HepG2 (cell line): Measurements from ENCODE around the gene CCM2L. TPM values are rescaled to one million over a fixed set of nuclear protein-coding genes. Genes with fewer than 3 reads are reported as not detected.

Experiments used
- ATAC-seq: fragments of 200-7000 bp; cut with Tn5 transposase; 3 replicates; pipeline ENCODE4 v1.9.1; 2020; ENCODE audit warnings: mild to moderate bottlenecking, moderate library complexity
- BruUV-seq: library from RNA; stranded (reverse); fragments of 400-500 nt; replicated peaks from 2 replicates; lab custom pipeline; 2021; lab: Mats Ljungman, UMichigan
- CTCF ChIA-PET: fragments of 300-600 bp; formaldehyde crosslinking; extraction: SDS; loops from one replicate; lab custom pipeline; 2021; ENCODE audit warnings: low total read pairs, inconsistent platforms, low intra/inter-chr PET ratio; lab: Yijun Ruan, JAX
- POLR2A ChIA-PET: fragments of 350-600 bp; sonication (Branson Sonifier 250); formaldehyde crosslinking; loops from one replicate; lab custom pipeline; 2020; ENCODE audit warnings: antibody characterized with exemption, inconsistent platforms; lab: Yijun Ruan, JAX
- DNase-seq: peaks from one replicate; pipeline ENCODE4 v3.0.0-alpha.2; 2015; ENCODE audit warnings: low spot score
- FAIRE-seq: peaks from 3 replicates; lab custom pipeline; 2011; peaks lifted over from hg19 to GRCh38; lab: Jason Lieb, UNC
- H2AFZ ChIP-seq: one replicate; pipeline ENCODE4 v1.6.1; 2011; ENCODE audit warnings: low read length, inconsistent platforms
- H3K27ac ChIP-seq: fragments of 300-600 bp; 3 replicates; pipeline ENCODE4 v1.8.0; 2011; ENCODE audit warnings: mixed run types, mild to moderate bottlenecking, mixed read lengths, low read length, inconsistent platforms; ENCODE audit not compliant: insufficient read depth; ENCODE audit errors: extremely low read length
- H3K27me3 ChIP-seq, 2 experiments: fragments of 200-600 bp in 1 of 2; 2 replicates in 1 of 2; 3 replicates in 1 of 2; pipeline versions ENCODE4 v1.6.0 to v1.8.0; 2011; ENCODE audit warnings: low read length in 2 of 2, mild to moderate bottlenecking in 2 of 2, moderate library complexity in 2 of 2, inconsistent platforms in 1 of 2; ENCODE audit not compliant: insufficient read depth in 2 of 2, control insufficient read depth in 1 of 2
- H3K36me3 ChIP-seq, 2 experiments: fragments of 200-600 bp in 1 of 2; replicated peaks in 1 of 2; 2 replicates in 1 of 2; 3 replicates in 1 of 2; pipeline versions ENCODE4 v1.5.1 to v1.8.0; 2011; ENCODE audit warnings: low read length in 2 of 2, inconsistent platforms in 1 of 2; ENCODE audit not compliant: insufficient read depth in 2 of 2, control insufficient read depth in 1 of 2
- H3K4me1 ChIP-seq: 2 replicates; pipeline ENCODE4 v1.5.1; 2012; ENCODE audit warnings: low read length, inconsistent platforms; ENCODE audit not compliant: insufficient read depth
- H3K4me2 ChIP-seq: 2 replicates; pipeline ENCODE4 v1.6.0; 2011; ENCODE audit warnings: low read depth, low read length, inconsistent platforms
- H3K4me3 ChIP-seq, 3 experiments: fragments of 200-600 bp in 1 of 3; sonication (generic), shearing (Covaris generic) in 1 of 3; replicated peaks in 1 of 3; 2 replicates each; pipeline ENCODE4 v1.5.1; 2011 to 2016; ENCODE audit warnings: low read length in 3 of 3, inconsistent platforms in 2 of 3, low read depth in 2 of 3, mild to moderate bottlenecking in 2 of 3, control low read depth in 1 of 3, mixed read lengths in 1 of 3; ENCODE audit not compliant: insufficient read depth in 1 of 3
- H3K79me2 ChIP-seq: one replicate; pipeline ENCODE4 v1.6.1; 2011; ENCODE audit warnings: low read length, inconsistent platforms; ENCODE audit not compliant: insufficient read depth
- H3K9ac ChIP-seq: 2 replicates; pipeline ENCODE4 v1.6.0; 2011; ENCODE audit warnings: mild to moderate bottlenecking, low read depth, low read length, inconsistent platforms; ENCODE audit not compliant: insufficient read depth
- H3K9me3 ChIP-seq: 2 replicates; pipeline ENCODE4 v1.5.1; 2012; ENCODE audit warnings: mild to moderate bottlenecking, low read length
- H4K20me1 ChIP-seq: 2 replicates; pipeline ENCODE4 v1.6.0; 2011; ENCODE audit warnings: inconsistent platforms, mild to moderate bottlenecking, low read length, moderate library complexity; ENCODE audit not compliant: insufficient read depth
- ARID5B ChIP-seq: IDR thresholded peaks from 2 replicates; pipeline ENCODE4 v1.4.0; 2020; ENCODE audit warnings: mild to moderate bottlenecking, missing genetic modification reagents
- ATM ChIP-seq: fragments of 450-650 bp; IDR thresholded peaks from 2 replicates; pipeline ENCODE4 v1.7.1; 2017; ENCODE audit warnings: mild to moderate bottlenecking, borderline replicate concordance
- FOSL1 ChIP-seq: sonication (generic); formaldehyde crosslinking; IDR thresholded peaks from 2 replicates; pipeline ENCODE4 v1.9.0; 2021; ENCODE audit warnings: missing genetic modification reagents, borderline replicate concordance
- ISL2 ChIP-seq: sonication (generic); formaldehyde crosslinking; IDR thresholded peaks from 2 replicates; pipeline ENCODE4 v1.5.0; 2020; ENCODE audit warnings: missing genetic modification reagents
- NCOR1 ChIP-seq: fragments of 200-600 bp; sonication (generic); IDR thresholded peaks from 2 replicates; pipeline ENCODE4 v1.7.0; 2017; ENCODE audit warnings: antibody characterized with exemption, low read length, borderline replicate concordance
- PCBP2 ChIP-seq: fragments of 200-400 bp; formaldehyde crosslinking; optimal IDR thresholded peaks from 2 replicates; pipeline ENCODE3; 2018; ENCODE audit warnings: low read length, low read depth; ENCODE audit not compliant: poor library complexity, severe bottlenecking
- PRDM10 ChIP-seq: sonication (generic); formaldehyde crosslinking; IDR thresholded peaks from 2 replicates; pipeline ENCODE4 v1.4.0; 2020; ENCODE audit warnings: low read depth, missing genetic modification reagents
- SAP130 ChIP-seq: IDR thresholded peaks from 2 replicates; pipeline ENCODE4 v1.6.1; 2016; ENCODE audit warnings: low read depth
- YY1 ChIP-seq: IDR thresholded peaks from 2 replicates; pipeline ENCODE4 v1.6.1; 2011; ENCODE audit warnings: low read length, low read depth, moderate library complexity, mild to moderate bottlenecking; ENCODE audit not compliant: insufficient read depth, insufficient replicate concordance
- ZFP41 ChIP-seq: sonication (generic); formaldehyde crosslinking; IDR thresholded peaks from 2 replicates; pipeline ENCODE4 v1.4.0; 2020; ENCODE audit warnings: mild to moderate bottlenecking, missing genetic modification reagents, borderline replicate concordance
- ZNF446 ChIP-seq: sonication (generic); formaldehyde crosslinking; IDR thresholded peaks from 2 replicates; pipeline ENCODE4 v1.5.0; 2020; ENCODE audit warnings: mild to moderate bottlenecking, missing genetic modification reagents
- ZNF674 ChIP-seq: sonication (generic); formaldehyde crosslinking; IDR thresholded peaks from 2 replicates; pipeline ENCODE4 v1.5.0; 2020; ENCODE audit warnings: low read depth, mild to moderate bottlenecking, missing genetic modification reagents
- in situ Hi-C: cut with HindIII; loops from 2 replicates; pipeline ENCODE4 v1.10.0; 2017; ENCODE audit warnings: low pct_unique_long_range_greater_than_20kb; ENCODE audit not compliant: extremely low pct_ligation_motif_present
- intact Hi-C: fragments of 100-400 bp; cut with micrococcal nuclease; formaldehyde crosslinking; loops from one replicate; pipeline ENCODE4 v1.10.0; 2022; ENCODE audit not compliant: unreplicated experiment
- polyA plus RNA-seq, 8 experiments: library from polyadenylated mRNA; depleted of rRNA in 3 of 8; stranded (reverse) in 7 of 8; unstranded in 1 of 8; fragments of >200 nt; fragmentation: Illumina TruSeq in 4 of 8; extraction: Trizol in 4 of 8; gene quantifications; 2 replicates each; pipeline versions ENCODE4 v1.2.1 to v1.2.3, GENCODE V29; 2011 to 2016; ENCODE audit warnings: low read depth in 4 of 8, missing spikeins in 1 of 8, mixed read lengths in 1 of 8; ENCODE audit not compliant: insufficient read depth in 1 of 8
- total RNA-seq, 5 experiments: library from RNA; depleted of rRNA; stranded (reverse); fragments of >200 nt; fragmentation: Illumina TruSeq; extraction: Trizol; gene quantifications; 2 replicates each; pipeline ENCODE4 v1.2.3, GENCODE V29; 2016; ENCODE audit warnings: low read depth in 1 of 5

CCM2L gene
- total and polyA plus RNA-seq, 2 of the 13 experiments (the other 11 are each of a cell fraction or from before 2014, with no cell fraction given), result 0.15 TPM; not detected in 1

GRCh38 chr20:32078791-32079190, 68.6 kb downstream of the CCM2L start:
- Histone ChIP-seq H3K9me3 (no peaks in the 10 kb centered on the region), H3K36me3 (no peaks in the 10 kb centered on the region), H3K4me3 (no peak overlapping the region), H3K79me2 (no peaks in the 10 kb centered on the region), H3K27me3 (peaks cover 7 to 49% of the 10 kb centered on the region in 2 experiments; a peak in 4 of 5 replicates), H2AFZ (no peak overlapping the region), H3K4me1 (peaks cover 12% of the 10 kb centered on the region), H3K9ac (no peak overlapping the region), H3K4me2 (no peak overlapping the region), H4K20me1 (no peaks in the 10 kb centered on the region), H3K27ac (no peak overlapping the region)
- no TSS peak for BruUV-seq
- ATAC-seq (no peak), FAIRE-seq (no peak), DNase-seq (no peak)
- TF ChIP-seq PRDM10 (CRISPR knock-in tag) (no peak), FOSL1 (CRISPR knock-in tag) (no peak), ZFP41 (no peak), ZNF674 (no peak), ZNF446 (CRISPR knock-in tag) (no peak), ISL2 (CRISPR knock-in tag) (no peak), YY1 (no peak), NCOR1 (no peak), ATM (no peak), PCBP2 (no peak), ARID5B (CRISPR knock-in tag) (no peak), SAP130 (no peak)
- in situ Hi-C loops (no loop called here), intact Hi-C loops (no loop called here)
- ChIA-PET POLR2A (no interaction called here), CTCF (no interaction called here)
